Measurements from ENCODE around the gene CPXM1. TPM values are rescaled to one million over a fixed set of nuclear protein-coding genes. Genes with fewer than 3 reads are reported as not detected.

CPXM1 gene
- total RNA-seq, 2 donors from 2014 or later, result 7.4 to 35.5 TPM

DNA sequence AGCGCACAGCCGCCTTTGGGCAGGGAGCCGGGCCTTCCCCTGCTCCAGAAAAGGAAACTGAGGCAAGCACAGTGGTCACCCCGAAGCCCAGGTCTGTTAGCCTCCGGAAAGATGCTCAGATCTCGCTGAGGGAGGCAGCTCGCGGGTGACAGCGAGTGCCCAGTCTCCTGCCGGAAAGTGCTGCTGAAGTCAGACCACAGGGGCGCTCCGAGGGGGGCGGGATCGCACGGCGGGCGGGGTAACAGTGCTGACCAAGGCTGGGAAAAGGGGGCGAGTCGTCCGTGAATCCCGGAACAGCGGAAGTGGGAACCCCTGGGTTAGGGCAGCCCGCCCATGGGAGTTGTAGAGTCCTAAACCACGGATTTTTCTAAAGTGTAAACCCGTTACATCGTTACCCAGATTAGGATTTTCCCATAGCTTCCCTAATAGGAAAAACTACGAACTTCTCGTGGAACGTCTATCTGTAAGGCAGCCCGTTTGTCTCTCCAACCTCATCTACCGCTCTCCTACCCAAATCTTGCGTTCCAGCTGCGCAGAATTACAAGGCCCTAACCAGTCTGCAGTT is 40.6 kb upstream of the CPXM1 start:
- Histone ChIP-seq H3K36me3 (no peaks in the 10 kb centered on the region), H3K27ac (peak overlapping the region; percentile 80 to 90), H3K9me3 (no peaks in the 10 kb centered on the region), H3K4me3 (peak overlapping the region; percentile 70 to 98), H3K4me1 (replicated peaks) (peaks cover 3% of the 10 kb centered on the region), H3K27me3 (replicated peaks; ENCODE audit: insufficient read depth) (no peaks in the 10 kb centered on the region)
- DNase-seq (ENCODE audit: low spot score), result peak; percentile 16
- TF ChIP-seq, protein P1, sequence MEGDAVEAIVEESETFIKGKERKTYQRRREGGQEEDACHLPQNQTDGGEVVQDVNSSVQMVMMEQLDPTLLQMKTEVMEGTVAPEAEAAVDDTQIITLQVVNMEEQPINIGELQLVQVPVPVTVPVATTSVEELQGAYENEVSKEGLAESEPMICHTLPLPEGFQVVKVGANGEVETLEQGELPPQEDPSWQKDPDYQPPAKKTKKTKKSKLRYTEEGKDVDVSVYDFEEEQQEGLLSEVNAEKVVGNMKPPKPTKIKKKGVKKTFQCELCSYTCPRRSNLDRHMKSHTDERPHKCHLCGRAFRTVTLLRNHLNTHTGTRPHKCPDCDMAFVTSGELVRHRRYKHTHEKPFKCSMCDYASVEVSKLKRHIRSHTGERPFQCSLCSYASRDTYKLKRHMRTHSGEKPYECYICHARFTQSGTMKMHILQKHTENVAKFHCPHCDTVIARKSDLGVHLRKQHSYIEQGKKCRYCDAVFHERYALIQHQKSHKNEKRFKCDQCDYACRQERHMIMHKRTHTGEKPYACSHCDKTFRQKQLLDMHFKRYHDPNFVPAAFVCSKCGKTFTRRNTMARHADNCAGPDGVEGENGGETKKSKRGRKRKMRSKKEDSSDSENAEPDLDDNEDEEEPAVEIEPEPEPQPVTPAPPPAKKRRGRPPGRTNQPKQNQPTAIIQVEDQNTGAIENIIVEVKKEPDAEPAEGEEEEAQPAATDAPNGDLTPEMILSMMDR (IDR thresholded peaks at IDR 0.05), result no peak
- TF ChIP-seq POLR2AphosphoS5 (IDR thresholded peaks at IDR 0.05) (no peak), POLR2A (IDR thresholded peaks at IDR 0.05) (no peak)
- WGBS, result 6% methylated on average over 33 of the region's 33 CpGs
- intact Hi-C loops (cut with DNase I), result loop anchor here (10.0 kb wide), 1 partner anchor 146 kb away; the partner anchor contains the start of gene EBF4

DNA sequence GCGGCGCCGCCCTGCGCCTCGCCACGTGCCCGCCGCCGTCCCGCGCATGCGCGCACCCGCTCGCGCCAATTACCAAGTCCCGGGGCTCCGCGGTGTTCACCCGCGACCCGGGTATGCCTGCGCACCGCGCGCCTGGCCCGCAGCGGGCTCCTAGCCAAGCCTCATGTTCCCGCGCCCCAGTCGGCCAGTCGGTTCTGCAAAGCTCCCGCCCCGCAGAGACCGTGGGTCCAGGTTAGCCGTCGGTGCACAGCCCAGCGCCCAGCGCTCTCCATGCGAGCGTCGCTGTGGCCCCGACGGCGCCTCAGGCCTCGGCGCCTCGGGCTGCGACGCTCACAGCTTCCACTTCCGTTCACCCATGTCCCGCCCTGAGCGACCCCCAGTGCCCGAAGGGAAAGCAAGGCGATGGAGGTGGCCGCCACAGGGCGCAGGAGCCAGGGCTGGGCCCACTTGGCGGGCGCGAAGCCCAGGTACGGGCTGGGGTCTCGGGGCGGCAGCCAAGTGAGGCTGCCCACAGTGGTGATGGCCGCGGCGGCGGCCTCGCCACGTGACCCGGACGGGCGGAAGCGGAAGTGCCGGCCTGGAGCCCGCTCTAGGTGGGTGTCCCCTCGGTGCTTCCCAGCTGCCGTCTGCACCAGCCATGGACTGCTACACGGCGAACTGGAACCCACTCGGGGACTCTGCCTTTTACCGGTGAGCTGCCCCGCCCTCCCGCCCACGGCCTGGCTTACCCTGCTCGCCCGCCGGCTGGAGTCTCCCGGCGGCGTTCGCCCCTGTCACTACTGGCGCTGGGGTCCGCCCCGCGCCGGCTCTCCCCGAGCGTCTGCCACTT is 39.9 kb upstream of the CPXM1 start, which contains the start of the genes PCED1A and VPS16:
PCED1A (minus strand) TSS at position 518 of the 829 bp plus-strand sequence. CDS start 743 bp downstream, outside the sequence.
VPS16 (plus strand) TSS at position 608 of the 829 bp plus-strand sequence; CDS start at position 638, 30 bp downstream.
- TF ChIP-seq, protein P1 (IDR thresholded peaks at IDR 0.05), result no peak
- TF ChIP-seq POLR2A (IDR thresholded peaks at IDR 0.05), result peak; percentile 46
- TF ChIP-seq POLR2AphosphoS5 (IDR thresholded peaks at IDR 0.05), result peak; percentile 81
- Histone ChIP-seq H3K9me3 (no peaks in the 10 kb centered on the region), H3K4me1 (replicated peaks) (peaks cover 3% of the 10 kb centered on the region), H3K36me3 (no peaks in the 10 kb centered on the region), H3K27ac (peak within 1 kb of the TSS; percentile 80 to 90), H3K4me3 (peak within 1 kb of the TSS; percentile 70 to 98), H3K27me3 (replicated peaks; ENCODE audit: insufficient read depth) (no peaks in the 10 kb centered on the region)
- WGBS, result 2% methylated on average over 75 of the region's 98 CpGs
- DNase-seq (ENCODE audit: low spot score), result peak; percentile 80
- intact Hi-C loops (cut with DNase I), result loop anchor here (10.0 kb wide), 1 partner anchor 146 kb away; the partner anchor contains the start of gene EBF4

DNA sequence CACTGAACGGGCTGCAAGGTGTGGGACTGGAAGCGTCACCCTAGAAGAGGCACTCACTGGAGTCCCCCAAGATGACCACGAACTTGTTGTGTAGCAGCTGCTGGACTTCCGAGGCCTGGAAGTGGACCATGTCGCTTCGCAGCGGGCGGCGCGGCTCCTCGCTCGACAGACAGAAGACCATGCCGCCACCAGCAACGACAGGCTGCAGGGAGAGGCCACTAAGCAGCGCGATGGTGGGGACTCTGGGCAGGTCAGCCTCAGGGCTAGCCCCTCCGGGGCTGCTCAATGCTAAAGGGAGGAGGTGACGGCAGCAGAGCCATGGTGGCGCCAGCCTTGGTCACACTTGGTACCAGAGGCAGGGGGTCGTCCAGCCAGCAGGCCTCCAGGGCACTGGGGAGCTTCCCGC is 39.3 kb upstream of the CPXM1 start:
- Histone ChIP-seq H3K36me3 (no peaks in the 10 kb centered on the region), H3K4me1 (replicated peaks) (peaks cover 3% of the 10 kb centered on the region), H3K27ac (peak overlapping the region in 1 of 2 donors; percentile 80), H3K4me3 (peak overlapping the region; percentile 70 to 98), H3K9me3 (no peaks in the 10 kb centered on the region), H3K27me3 (replicated peaks; ENCODE audit: insufficient read depth) (no peaks in the 10 kb centered on the region)
- WGBS, result 79% methylated on average over 13 of the region's 21 CpGs
- DNase-seq (ENCODE audit: low spot score), result no peak
- intact Hi-C loops (cut with DNase I), result loop anchor here (10.0 kb wide), 1 partner anchor 145 kb away; the partner anchor contains the start of gene EBF4
- TF ChIP-seq POLR2A (IDR thresholded peaks at IDR 0.05) (no peak), POLR2AphosphoS5 (IDR thresholded peaks at IDR 0.05) (no peak)
- TF ChIP-seq, protein P1 (IDR thresholded peaks at IDR 0.05), result no peak

DNA sequence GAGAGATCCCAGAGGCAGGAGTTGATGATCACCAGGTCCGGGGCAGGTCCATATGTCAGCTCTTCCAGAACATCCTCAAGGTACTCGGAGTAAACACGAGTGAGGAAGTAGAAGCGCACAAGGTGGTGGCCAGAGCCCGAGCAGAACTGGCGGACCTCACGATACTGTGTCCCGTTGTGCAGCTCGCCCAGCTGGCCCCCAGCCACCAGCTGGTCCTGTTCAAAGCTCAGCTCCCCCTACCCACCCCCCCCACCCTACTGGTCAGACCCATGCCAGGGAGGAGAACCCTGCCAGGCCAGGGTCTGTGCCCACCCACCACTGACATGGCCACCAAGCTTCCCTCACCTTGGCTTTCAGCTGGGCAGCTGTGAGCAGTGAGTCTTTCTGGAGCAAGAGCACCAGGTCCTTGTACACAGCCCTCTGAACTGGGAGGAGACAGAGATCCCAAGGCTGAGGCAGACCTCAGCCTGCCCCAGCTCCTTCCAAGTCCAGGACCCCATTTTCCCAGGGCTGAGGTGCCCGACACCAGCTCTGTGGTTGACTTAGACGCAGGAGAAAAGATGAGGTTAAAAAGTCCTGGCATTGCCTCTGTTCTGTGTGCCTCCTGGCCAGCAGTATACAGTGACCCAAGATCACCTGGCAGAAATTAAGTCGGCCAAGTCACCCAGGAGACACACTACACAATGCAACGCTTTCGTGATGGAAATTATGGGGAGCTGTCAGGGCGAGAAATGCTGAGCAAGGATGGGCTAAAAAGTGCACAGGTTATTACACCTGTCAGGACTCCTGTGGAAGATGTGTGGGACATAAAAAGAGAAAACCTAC is 38.6 kb upstream of the CPXM1 start:
- TF ChIP-seq POLR2A (IDR thresholded peaks at IDR 0.05), result no peak
- no peak for TF ChIP-seq POLR2AphosphoS5 (IDR thresholded peaks at IDR 0.05)
- TF ChIP-seq, protein P1 (IDR thresholded peaks at IDR 0.05), result no peak
- no peaks in the 10 kb centered on the region for H3K36me3 ChIP-seq
- H3K9me3 ChIP-seq, result no peaks in the 10 kb centered on the region
- intact Hi-C loops (cut with DNase I), result no loop called here
- H3K4me1 ChIP-seq (replicated peaks), result peaks cover 3% of the 10 kb centered on the region
- no peak overlapping the region for H3K4me3 ChIP-seq
- WGBS, result 93% methylated on average over 15 of the region's 15 CpGs
- no peak overlapping the region for H3K27ac ChIP-seq
- no peak for DNase-seq (ENCODE audit: low spot score)
- H3K27me3 ChIP-seq (replicated peaks; ENCODE audit: insufficient read depth), result no peaks in the 10 kb centered on the region

Measured in prostate gland (tissue), 2 donors.